Left lung (tissue), 14 donors: ENCODE results near the gene FAM25A. TPM values are rescaled to one million over a fixed set of nuclear protein-coding genes. Genes with fewer than 3 reads are reported as not detected.
"Not testable (repeated sequence)": the region's sequence is repeated elsewhere in the genome, so short reads cannot be mapped to it uniquely, and the experiment has no call there.

ENCODE experiments used
- ATAC-seq: fragments of 200-7000 bp; cut with Tn5 transposase; one replicate; pipeline ENCODE4 v1.9.1; 2020; ENCODE audit warnings: moderate library complexity
- DNase-seq, 4 donors: peaks; one replicate each; pipeline ENCODE4 v3.0.0-alpha.2; 2013 to 2020
- H3K27ac ChIP-seq, 2 donors: fragments of 200-600 bp; sonication (generic) in 1 of 2; one replicate each; pipeline versions ENCODE4 v1.5.0 to v1.8.0; 2020 to 2021
- H3K27me3 ChIP-seq, 2 donors: fragments of 200-600 bp; sonication (generic) in 1 of 2; one replicate each; pipeline versions ENCODE4 v1.5.0 to v1.8.0; 2020 to 2021
- H3K36me3 ChIP-seq, 2 donors: fragments of 200-600 bp; sonication (generic) in 1 of 2; one replicate each; pipeline versions ENCODE4 v1.5.0 to v1.8.0; 2020 to 2021
- H3K4me1 ChIP-seq, 2 donors: fragments of 200-600 bp; one replicate each; pipeline ENCODE4 v1.8.0; 2021
- H3K4me3 ChIP-seq, 2 donors: fragments of 200-600 bp; sonication (generic) in 1 of 2; one replicate each; pipeline versions ENCODE4 v1.5.0 to v1.8.0; 2020 to 2021; ENCODE audit warnings: mild to moderate bottlenecking in 1 of 2
- H3K9me3 ChIP-seq, 2 donors: fragments of 200-600 bp; sonication (generic) in 1 of 2; one replicate each; pipeline versions ENCODE4 v1.5.0 to v1.8.0; 2020 to 2021
- intact Hi-C, 2 donors: fragments of 100-400 bp; cut with DNase I; formaldehyde crosslinking; loops; one replicate each; pipeline versions ENCODE4 v1.11.2 to v1.14.2; 2022
- long read RNA-seq, 12 donors: library from polyadenylated mRNA in 2 of 12; unstranded in 2 of 12; transcript quantifications; one replicate each; pipeline ENCODE4 v2.0.0 and lab custom pipeline, GENCODE V29; 2019 to 2026
- polyA plus RNA-seq, 6 donors: library from polyadenylated mRNA; unstranded; fragments of 120-200 nt; gene quantifications; one replicate each; pipeline ENCODE4 v1.2.1, GENCODE V29; 2013; ENCODE audit not compliant: insufficient read length in 6 of 6
- total RNA-seq, 2 donors: library from RNA; stranded (reverse); fragmentation: NEBNext Ultra II Directional; extraction: Animal tissue kit (Norgen Biotek cat#: 25700); gene quantifications; one replicate each; pipeline ENCODE4 v1.2.1, GENCODE V29; 2021
- TF ChIP-seq, protein P1 (sequence below), 2 donors: fragments of 200-600 bp; sonication (generic) in 1 of 2; IDR thresholded peaks; one replicate each; pipeline versions ENCODE4 v1.5.0 to v1.8.0; 2021; ENCODE audit warnings: antibody characterized with exemption in 2 of 2
- donor health status: DM: no; HTN: yes; CAD: no.
- donor health status: DM: no; HTN: no; CAD: no.

The FAM25A gene
- total RNA-seq (not detected), polyA plus RNA-seq (not detected)
- long read RNA-seq, donor 1: 0 reads
- long read RNA-seq, donor 2: 0 reads
- long read RNA-seq, donor 3: 0 reads
- long read RNA-seq, donor 4: 0 reads
- long read RNA-seq, donor 5: 0 reads
- long read RNA-seq, donor 6: 0 reads
- long read RNA-seq, donor 7: 0 reads
- long read RNA-seq, donor 8: 0 reads
- long read RNA-seq, donor 9: 0 reads
- long read RNA-seq, donor 10: 0 reads
- long read RNA-seq, donor 11: 0 reads
- long read RNA-seq, donor 12: 0 reads

DNA sequence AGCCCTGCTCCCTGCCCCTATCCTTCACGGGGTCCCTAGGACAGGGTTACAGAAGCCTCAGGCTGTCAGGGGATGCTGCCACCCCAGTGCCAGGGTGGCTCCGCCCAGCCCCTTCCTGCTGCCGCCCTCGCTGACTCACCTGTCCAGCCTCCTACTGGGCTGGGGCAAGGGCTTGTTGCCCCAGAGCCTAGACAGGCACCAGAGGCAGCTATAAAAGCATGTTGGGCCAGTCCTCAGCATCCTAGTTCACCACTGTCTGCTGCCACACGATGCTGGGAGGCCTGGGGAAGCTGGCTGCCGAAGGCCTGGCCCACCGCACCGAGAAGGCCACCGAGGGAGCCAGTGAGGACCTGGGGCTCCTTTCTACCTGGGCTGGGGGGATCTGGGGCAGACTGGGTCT is at the start of gene FAM25A:
FAM25A (plus strand) TSS at position 239 of the 400 bp plus-strand sequence; CDS start at position 270, 31 bp downstream.
- H3K4me1 ChIP-seq, DNase-seq, H3K27me3 ChIP-seq, H3K4me3 ChIP-seq, intact Hi-C loops, ATAC-seq, H3K27ac ChIP-seq, H3K9me3 ChIP-seq, H3K36me3 ChIP-seq: not testable (repeated sequence)

DNA sequence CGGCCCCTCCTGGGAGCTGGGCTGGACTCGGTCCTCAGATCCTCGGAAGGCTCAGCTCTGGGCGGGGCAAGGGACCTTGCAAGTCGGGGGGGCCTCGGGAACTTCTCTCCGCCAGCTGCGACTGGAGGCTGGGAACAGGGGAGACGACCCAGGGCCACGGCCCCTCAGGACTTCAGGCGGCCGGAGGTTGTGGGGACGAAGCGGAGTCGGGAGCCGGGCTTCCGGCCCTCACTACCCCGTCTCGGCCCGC is 49.2 kb upstream of the FAM25A start:
- Histone ChIP-seq H3K27me3 (peaks cover 0 to 49% of the 10 kb centered on the region in 2 donors), H3K27ac (peak overlapping the region; percentile 89 to 92), H3K9me3 (no peaks in the 10 kb centered on the region), H3K4me3 (peak overlapping the region; percentile 52 to 56), H3K4me1 (peaks cover 32 to 55% of the 10 kb centered on the region in 2 donors), H3K36me3 (no peaks in the 10 kb centered on the region)
- DNase-seq (no peak), ATAC-seq (peak; percentile 28)
- intact Hi-C loops: no loop called here
- TF ChIP-seq, protein P1, sequence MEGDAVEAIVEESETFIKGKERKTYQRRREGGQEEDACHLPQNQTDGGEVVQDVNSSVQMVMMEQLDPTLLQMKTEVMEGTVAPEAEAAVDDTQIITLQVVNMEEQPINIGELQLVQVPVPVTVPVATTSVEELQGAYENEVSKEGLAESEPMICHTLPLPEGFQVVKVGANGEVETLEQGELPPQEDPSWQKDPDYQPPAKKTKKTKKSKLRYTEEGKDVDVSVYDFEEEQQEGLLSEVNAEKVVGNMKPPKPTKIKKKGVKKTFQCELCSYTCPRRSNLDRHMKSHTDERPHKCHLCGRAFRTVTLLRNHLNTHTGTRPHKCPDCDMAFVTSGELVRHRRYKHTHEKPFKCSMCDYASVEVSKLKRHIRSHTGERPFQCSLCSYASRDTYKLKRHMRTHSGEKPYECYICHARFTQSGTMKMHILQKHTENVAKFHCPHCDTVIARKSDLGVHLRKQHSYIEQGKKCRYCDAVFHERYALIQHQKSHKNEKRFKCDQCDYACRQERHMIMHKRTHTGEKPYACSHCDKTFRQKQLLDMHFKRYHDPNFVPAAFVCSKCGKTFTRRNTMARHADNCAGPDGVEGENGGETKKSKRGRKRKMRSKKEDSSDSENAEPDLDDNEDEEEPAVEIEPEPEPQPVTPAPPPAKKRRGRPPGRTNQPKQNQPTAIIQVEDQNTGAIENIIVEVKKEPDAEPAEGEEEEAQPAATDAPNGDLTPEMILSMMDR (IDR thresholded peaks at IDR 0.05): no peak

- Histone ChIP-seq H3K9me3 (no peaks in the 10 kb centered on the region), H3K4me3 (peak overlapping the region; percentile 52 to 56), H3K27ac (peak overlapping the region; percentile 89 to 92), H3K27me3 (peaks cover 0 to 49% of the 10 kb centered on the region in 2 donors), H3K36me3 (no peaks in the 10 kb centered on the region), H3K4me1 (peaks cover 28 to 50% of the 10 kb centered on the region in 2 donors)
- TF ChIP-seq, protein P1 (IDR thresholded peaks at IDR 0.05): no peak
- ATAC-seq (peak; percentile 87), DNase-seq (peak; percentile 89 to 95 (median 92))
- intact Hi-C loops: no loop called here
Measured at GRCh38 chr10:86971232-86971991, 48.7 kb upstream of the FAM25A start.

DNA sequence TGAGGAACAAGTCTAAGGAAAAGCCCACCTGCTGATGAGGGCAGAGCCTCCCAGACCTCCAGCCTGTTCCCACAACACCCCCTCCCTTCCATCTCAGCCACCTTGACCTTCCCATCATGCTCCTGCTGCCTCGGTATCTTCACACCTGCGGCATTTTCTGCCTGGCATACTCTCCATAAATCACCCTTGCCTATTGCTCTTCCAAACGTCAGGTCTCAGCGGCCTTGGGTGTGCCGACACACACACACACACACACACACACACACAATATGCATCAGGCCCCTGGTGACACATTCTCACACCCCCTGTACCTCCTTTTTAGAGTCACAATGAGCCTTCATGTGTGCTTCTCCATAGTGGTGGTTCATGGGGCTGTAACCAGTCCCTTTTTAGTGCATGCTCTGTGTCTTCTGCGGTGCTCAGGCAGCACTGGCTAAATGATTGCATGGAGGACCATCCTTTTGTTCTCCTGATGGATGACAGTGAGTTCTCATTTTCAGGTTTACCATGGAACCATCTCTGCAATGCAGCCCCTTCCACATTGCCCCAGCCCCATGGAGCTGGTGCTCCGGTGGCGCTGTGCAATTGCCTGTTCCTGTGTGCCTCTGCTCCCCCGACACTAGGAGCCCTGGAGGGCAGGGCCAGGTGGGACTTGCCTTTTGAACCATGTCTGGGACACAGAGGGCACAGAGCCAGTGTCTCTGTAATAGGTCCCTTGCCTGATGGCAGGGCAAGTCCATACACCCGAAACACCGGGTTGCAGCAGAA is 47.3 kb upstream of the FAM25A start:
- no peak overlapping the region for H3K4me3 ChIP-seq
- TF ChIP-seq, protein P1 (IDR thresholded peaks at IDR 0.05): no peak
- H3K27me3 ChIP-seq: peaks cover 0 to 45% of the 10 kb centered on the region in 2 donors
- peak overlapping the region; percentile 89 to 92 for H3K27ac ChIP-seq
- no peak for ATAC-seq
- peaks cover 24 to 39% of the 10 kb centered on the region in 2 donors for H3K4me1 ChIP-seq
- peak in 1 of 4 donors; percentile 55 for DNase-seq
- no peaks in the 10 kb centered on the region for H3K9me3 ChIP-seq
- intact Hi-C loops: no loop called here
- H3K36me3 ChIP-seq: no peaks in the 10 kb centered on the region

DNA sequence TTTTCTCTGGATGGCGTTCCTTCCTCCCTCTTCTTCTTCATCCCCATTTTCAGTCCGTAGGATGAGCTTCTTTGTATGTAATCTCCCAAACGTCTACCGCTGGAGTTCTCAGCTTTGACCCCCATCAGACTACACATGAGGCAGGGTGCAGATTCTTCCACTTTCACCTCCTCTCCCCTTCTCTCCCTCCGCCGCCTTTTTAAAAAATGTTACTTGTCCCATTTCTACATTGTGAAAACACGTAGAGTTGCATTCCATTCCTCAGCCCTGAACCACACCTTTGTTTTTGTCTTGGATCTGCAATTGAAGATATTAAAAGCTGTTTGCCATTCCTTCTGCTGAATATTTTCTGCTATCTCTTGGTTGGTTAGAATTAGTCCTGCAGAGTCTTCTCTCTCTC is 45.6 kb upstream of the FAM25A start:
- no peak overlapping the region for H3K4me3 ChIP-seq
- H3K36me3 ChIP-seq: no peaks in the 10 kb centered on the region
- H3K27me3 ChIP-seq: peaks cover 0 to 28% of the 10 kb centered on the region in 2 donors
- peak overlapping the region in 1 of 2 donors; percentile 6 for H3K27ac ChIP-seq
- intact Hi-C loops: no loop called here
- TF ChIP-seq, protein P1 (IDR thresholded peaks at IDR 0.05): no peak
- ATAC-seq (no peak), DNase-seq (no peak)
- H3K9me3 ChIP-seq: no peaks in the 10 kb centered on the region
- H3K4me1 ChIP-seq: peaks cover 14 to 23% of the 10 kb centered on the region in 2 donors
